Ishikawa (cell line): ENCODE measurements around the gene CIB2.

Experiments
- CEBPB ChIP-seq: IDR thresholded peaks from 2 replicates; pipeline ENCODE4 v1.6.1; 2012
- CREB1 ChIP-seq: IDR thresholded peaks from 2 replicates; pipeline ENCODE4 v1.6.1; 2012; ENCODE audit warnings: low read depth
- EGR1 ChIP-seq: IDR thresholded peaks from 2 replicates; pipeline ENCODE4 v1.6.1; 2012
- EP300 ChIP-seq: IDR thresholded peaks from 2 replicates; pipeline ENCODE4 v1.6.1; 2012; ENCODE audit warnings: borderline replicate concordance
- FOXM1 ChIP-seq: IDR thresholded peaks from 2 replicates; pipeline ENCODE4 v1.6.1; 2012; ENCODE audit warnings: low read depth, borderline replicate concordance
- NFIC ChIP-seq: IDR thresholded peaks from 2 replicates; pipeline ENCODE4 v1.6.1; 2012
- RAD21 ChIP-seq: IDR thresholded peaks from 2 replicates; pipeline ENCODE4 v1.6.1; 2012; ENCODE audit warnings: low read depth
- TAF1 ChIP-seq: IDR thresholded peaks from 2 replicates; pipeline ENCODE4 v1.6.1; 2012; ENCODE audit warnings: low read depth, mild to moderate bottlenecking
- TCF12 ChIP-seq: IDR thresholded peaks from 2 replicates; pipeline ENCODE4 v1.6.1; 2012; ENCODE audit warnings: low read depth
- TEAD4 ChIP-seq: IDR thresholded peaks from 2 replicates; pipeline ENCODE4 v1.6.1; 2012
- YY1 ChIP-seq: IDR thresholded peaks from 2 replicates; pipeline ENCODE4 v1.6.1; 2012; ENCODE audit warnings: low read depth
- ZBTB7A ChIP-seq: IDR thresholded peaks from 2 replicates; pipeline ENCODE4 v1.6.1; 2012; ENCODE audit warnings: low read depth
- TF ChIP-seq, protein P1 (sequence below): IDR thresholded peaks from 2 replicates; pipeline ENCODE4 v1.6.1; 2012
- TF ChIP-seq, protein P2 (sequence below): IDR thresholded peaks from 2 replicates; pipeline ENCODE4 v1.6.1; 2012; ENCODE audit warnings: low read depth, mild to moderate bottlenecking
- TF ChIP-seq, protein P3 (sequence below): IDR thresholded peaks from 2 replicates; pipeline ENCODE4 v1.6.1; 2012

The CIB2 gene

DNA sequence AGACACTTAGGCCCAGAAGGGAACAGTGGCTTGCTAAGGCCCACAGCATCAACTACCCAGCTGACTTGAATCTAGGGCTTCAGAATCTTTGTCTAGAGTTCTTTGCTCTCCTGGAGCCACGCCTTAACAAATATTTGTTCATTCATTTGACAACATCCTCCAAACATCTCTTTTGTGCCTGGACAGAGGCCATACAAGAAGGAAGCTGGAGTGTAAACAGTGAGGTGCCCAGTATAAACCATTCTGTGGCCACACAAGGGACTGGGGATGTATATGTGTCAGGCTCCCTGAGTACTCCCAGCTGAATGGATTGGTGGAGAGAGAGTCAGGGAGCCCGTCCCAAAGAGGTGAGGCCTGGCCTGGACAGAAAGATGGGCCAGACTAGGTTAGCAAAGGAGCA lies 3.4 kb downstream of the CIB2 start:
- TF ChIP-seq TEAD4 (no peak), NFIC (no peak), EP300 (no peak), ZBTB7A (no peak), CREB1 (no peak), RAD21 (no peak), EGR1 (no peak), YY1 (no peak), TCF12 (no peak), TAF1 (no peak), CEBPB (no peak), FOXM1 (no peak)
- TF ChIP-seq, protein P1, sequence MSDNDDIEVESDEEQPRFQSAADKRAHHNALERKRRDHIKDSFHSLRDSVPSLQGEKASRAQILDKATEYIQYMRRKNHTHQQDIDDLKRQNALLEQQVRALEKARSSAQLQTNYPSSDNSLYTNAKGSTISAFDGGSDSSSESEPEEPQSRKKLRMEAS, result no peak
- TF ChIP-seq, protein P2, sequence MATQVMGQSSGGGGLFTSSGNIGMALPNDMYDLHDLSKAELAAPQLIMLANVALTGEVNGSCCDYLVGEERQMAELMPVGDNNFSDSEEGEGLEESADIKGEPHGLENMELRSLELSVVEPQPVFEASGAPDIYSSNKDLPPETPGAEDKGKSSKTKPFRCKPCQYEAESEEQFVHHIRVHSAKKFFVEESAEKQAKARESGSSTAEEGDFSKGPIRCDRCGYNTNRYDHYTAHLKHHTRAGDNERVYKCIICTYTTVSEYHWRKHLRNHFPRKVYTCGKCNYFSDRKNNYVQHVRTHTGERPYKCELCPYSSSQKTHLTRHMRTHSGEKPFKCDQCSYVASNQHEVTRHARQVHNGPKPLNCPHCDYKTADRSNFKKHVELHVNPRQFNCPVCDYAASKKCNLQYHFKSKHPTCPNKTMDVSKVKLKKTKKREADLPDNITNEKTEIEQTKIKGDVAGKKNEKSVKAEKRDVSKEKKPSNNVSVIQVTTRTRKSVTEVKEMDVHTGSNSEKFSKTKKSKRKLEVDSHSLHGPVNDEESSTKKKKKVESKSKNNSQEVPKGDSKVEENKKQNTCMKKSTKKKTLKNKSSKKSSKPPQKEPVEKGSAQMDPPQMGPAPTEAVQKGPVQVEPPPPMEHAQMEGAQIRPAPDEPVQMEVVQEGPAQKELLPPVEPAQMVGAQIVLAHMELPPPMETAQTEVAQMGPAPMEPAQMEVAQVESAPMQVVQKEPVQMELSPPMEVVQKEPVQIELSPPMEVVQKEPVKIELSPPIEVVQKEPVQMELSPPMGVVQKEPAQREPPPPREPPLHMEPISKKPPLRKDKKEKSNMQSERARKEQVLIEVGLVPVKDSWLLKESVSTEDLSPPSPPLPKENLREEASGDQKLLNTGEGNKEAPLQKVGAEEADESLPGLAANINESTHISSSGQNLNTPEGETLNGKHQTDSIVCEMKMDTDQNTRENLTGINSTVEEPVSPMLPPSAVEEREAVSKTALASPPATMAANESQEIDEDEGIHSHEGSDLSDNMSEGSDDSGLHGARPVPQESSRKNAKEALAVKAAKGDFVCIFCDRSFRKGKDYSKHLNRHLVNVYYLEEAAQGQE, result no peak
- TF ChIP-seq, protein P3, sequence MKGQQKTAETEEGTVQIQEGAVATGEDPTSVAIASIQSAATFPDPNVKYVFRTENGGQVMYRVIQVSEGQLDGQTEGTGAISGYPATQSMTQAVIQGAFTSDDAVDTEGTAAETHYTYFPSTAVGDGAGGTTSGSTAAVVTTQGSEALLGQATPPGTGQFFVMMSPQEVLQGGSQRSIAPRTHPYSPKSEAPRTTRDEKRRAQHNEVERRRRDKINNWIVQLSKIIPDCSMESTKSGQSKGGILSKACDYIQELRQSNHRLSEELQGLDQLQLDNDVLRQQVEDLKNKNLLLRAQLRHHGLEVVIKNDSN, result no peak

DNA sequence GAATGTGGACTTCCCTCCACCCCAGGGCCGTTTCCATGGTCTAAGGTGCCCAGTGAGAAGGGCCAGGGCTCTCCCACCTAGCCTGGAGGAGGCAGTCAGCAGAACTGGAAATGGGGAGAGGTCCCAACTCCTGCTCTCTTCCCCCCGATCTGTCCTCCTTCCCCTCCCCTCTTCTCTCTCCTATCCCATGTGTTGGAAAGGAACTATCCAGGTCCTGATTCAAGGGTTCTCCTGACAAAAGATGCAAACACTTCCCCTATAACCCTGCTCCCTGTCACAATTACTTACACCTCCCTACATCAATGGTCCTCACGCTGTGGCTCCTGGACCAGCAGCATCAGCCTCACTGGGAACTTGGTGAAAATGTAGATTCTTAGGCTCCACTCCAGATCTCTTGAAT lies 6.0 kb downstream of the CIB2 start:
- TF ChIP-seq EP300 (no peak), RAD21 (no peak)
- TF ChIP-seq, protein P2, result peak; percentile 67

DNA sequence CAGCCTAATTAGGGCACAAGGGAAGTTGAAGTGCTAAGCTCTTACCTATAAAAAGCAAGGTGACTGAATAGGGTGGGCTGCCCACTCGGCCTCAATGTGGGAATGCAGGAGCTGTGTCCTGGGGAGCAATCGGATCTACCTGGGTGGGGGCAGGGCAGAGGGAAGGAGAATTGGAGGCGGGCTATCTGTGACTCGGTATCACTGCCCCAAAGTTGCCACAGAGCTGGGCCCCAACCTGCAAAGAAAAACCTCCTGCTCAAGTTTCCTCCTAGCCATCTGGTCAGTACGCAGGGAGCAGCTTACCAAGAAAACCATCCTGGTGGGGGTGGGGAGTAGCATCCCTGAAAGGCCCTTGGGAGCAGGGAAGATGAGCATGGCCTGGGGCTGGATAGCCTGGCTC lies 10.7 kb downstream of the CIB2 start:
- TF ChIP-seq EGR1, result no peak
- TF ChIP-seq YY1, result no peak
- no peak for TF ChIP-seq TCF12
- TF ChIP-seq FOXM1, result no peak
- TF ChIP-seq CREB1, result no peak
- TF ChIP-seq NFIC, result no peak
- TF ChIP-seq, protein P1, result no peak
- no peak for TF ChIP-seq CEBPB

DNA sequence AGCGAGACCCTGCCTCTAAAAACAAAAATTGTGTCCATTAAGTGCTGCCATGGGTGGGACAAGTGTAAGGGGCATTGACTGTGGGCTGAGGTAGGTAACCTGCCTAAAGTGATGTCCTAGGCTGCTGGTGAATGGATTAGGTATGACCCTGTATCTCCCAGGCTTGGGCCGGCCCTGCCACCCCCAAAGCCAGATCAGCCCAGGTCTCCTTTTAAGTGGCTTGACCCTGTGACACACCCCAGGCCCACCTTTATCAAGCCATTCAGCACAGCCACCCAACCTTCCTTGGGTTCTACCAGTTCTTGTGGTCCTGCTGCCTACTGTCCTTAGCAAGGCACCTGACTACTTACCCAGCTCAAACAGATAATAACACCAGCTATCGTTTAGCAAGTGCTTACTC lies 18.7 kb downstream of the CIB2 start:
- TF ChIP-seq CEBPB, result no peak
- TF ChIP-seq, protein P3, result no peak
- no peak for TF ChIP-seq EP300
- no peak for TF ChIP-seq EGR1
- no peak for TF ChIP-seq NFIC
- no peak for TF ChIP-seq TEAD4
- TF ChIP-seq CREB1, result no peak
- TF ChIP-seq, protein P2, result no peak

DNA sequence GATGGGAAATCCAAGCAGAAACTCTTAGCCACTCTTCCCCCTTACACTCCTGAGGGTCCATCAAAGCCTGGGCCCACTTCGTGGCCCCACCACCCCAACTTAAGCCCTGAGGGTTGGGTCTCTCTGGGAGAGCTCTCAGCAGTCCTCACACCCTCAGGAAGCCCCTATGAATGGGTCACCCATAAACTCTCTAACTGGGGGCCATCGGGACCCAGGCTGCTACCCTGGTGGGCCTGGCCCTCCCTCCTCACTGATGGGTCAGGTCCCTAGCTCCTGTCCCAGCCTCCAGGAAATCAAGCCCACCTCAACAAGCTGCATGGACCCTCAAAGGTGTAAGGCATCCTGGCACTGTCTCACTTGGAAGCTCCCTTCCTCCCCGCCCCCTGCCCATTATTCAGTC lies 19.5 kb downstream of the CIB2 start:
- TF ChIP-seq EGR1 (no peak), TCF12 (no peak), RAD21 (no peak), EP300 (no peak), TAF1 (no peak), FOXM1 (no peak), CREB1 (no peak), CEBPB (no peak), ZBTB7A (no peak), YY1 (no peak), TEAD4 (no peak), NFIC (no peak)
- TF ChIP-seq, protein P1, result no peak
- TF ChIP-seq, protein P3, result no peak
- TF ChIP-seq, protein P2, result no peak
